Activated CD4-positive, alpha-beta T cell treated with anti-CD3 and anti-CD28 coated beads, Interleukin-2, amount 10 ng/mL, durations not matched to agents 24 days and 14 days (primary cell): ENCODE data around the gene LIN7C. TPM values are rescaled to one million over a fixed set of nuclear protein-coding genes. Genes with fewer than 3 reads are reported as not detected.

Source experiments
- DNase-seq: peaks from one replicate; pipeline ENCODE4 v3.0.0; 2022
- H3K27ac Mint-ChIP-seq: one replicate; pipeline ENCODE4 v1.8.0; 2022; ENCODE audit warnings: mild to moderate bottlenecking, mixed read lengths
- H3K27me3 Mint-ChIP-seq: one replicate; pipeline ENCODE4 v1.8.0; 2022; ENCODE audit warnings: mixed read lengths
- H3K36me3 Mint-ChIP-seq: one replicate; pipeline ENCODE4 v1.8.0; 2022; ENCODE audit warnings: low read depth, mild to moderate bottlenecking, mixed read lengths
- H3K4me1 Mint-ChIP-seq: one replicate; pipeline ENCODE4 v1.8.0; 2021; ENCODE audit warnings: mixed read lengths
- H3K4me3 Mint-ChIP-seq: one replicate; pipeline ENCODE4 v1.8.0; 2022; ENCODE audit warnings: mild to moderate bottlenecking, moderate library complexity, mixed read lengths
- H3K9me3 Mint-ChIP-seq: one replicate; pipeline ENCODE4 v1.8.0; 2021; ENCODE audit warnings: mixed read lengths
- intact Hi-C: fragments of 100-400 bp; cut with micrococcal nuclease; formaldehyde crosslinking; loops from one replicate; pipeline ENCODE4 v1.15.1; 2023
- total RNA-seq: library from RNA; stranded (reverse); gene quantifications from 2 replicates; pipeline ENCODE4 v1.2.3, GENCODE V29; 2022

LIN7C gene
- total RNA-seq, 1 donor from 2014 or later = 36.4 TPM

DNA sequence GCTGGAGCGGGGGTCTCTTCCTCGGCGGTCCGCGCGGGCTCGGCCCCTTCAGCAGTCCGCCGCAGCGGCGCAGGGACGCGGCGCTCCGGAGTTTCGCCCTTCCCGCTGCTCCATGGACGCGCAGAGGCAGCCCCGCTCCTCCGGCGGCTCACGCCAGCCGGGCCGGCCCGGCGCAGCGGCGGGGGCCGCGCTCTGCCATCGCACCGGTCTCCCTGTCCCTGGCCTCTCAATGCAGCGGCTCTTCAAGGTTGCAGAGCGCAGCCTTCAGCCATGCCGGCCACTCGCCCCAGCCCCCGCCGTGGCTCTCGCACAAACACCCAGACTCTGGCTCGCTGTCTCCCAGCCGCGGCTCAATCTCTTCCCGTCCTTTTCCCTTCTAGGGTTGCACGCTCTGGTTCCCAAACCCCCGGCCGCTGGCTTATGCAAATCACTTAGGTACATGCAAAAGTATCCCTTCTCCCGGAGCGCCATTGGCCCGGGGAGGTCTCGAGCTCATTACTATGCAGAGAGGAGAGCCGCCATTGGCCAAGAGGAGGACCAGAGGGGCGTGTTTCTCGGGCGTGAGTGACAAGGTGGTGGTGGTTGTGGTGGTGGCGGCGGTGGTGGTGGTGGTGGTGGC, 34.1 kb downstream of the LIN7C start, which contains the start of gene LGR4:
Gene LGR4 (minus strand): TSS at position 393 of the 619 bp plus-strand sequence. CDS start 488 bp downstream, outside the sequence.
- no peaks in the 10 kb centered on the region for H3K36me3 Mint-ChIP-seq
- H3K27me3 Mint-ChIP-seq = peaks cover 58% of the 10 kb centered on the region
- no peaks in the 10 kb centered on the region for H3K9me3 Mint-ChIP-seq
- H3K4me1 Mint-ChIP-seq = peaks cover 3% of the 10 kb centered on the region
- peak; percentile 83 for DNase-seq
- intact Hi-C loops = loop anchor here (2.0 kb wide), 1 partner anchor 34 kb away; the partner anchor contains the start of gene LIN7C
- H3K27ac Mint-ChIP-seq = no peak within 1 kb of the TSS
- H3K4me3 Mint-ChIP-seq = peak within 1 kb of the TSS; percentile 83

DNA sequence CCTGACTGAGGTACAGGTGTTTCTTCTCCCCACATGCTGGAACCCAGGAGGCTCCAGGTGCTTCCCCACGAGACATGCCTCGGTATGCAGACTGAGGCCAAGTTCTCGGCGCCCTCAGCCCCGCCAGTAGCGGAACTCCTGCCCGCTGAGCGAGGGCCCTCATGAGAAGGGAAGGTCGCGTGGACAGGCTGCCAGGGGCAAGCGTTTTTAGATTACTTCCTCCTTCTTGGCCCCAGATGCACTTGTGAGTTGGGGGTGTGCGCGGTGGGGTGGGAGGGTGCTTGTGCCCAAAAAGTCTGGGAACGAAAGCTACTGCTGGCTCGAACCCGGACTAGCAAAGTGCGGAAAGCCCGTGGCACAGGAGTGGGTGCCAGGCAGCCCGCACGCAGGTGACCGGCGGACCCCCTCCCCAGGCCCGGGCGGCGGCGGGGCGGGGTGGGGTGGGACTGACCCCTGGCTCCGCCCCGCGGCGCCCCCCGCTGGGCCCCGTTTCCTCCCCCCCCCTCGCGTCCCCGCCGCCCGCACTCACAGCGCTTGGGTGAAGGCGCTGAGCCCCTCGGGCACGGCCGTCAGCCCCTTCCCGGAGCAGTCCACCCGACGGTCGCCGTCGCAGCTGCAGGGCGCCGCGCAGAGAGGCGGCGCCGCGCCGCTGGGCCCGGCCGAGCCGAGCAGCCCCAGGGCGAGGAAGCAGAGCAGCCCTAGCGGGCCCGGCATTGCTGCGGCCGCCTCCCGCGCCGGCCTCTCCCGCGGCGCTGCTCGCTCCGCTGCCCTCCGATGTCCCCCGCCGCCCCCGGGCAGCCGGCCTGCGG, 34.8 kb downstream of the LIN7C start:
- Mint-ChIP-seq H3K27me3 (peaks cover 58% of the 10 kb centered on the region), H3K4me1 (peaks cover 3% of the 10 kb centered on the region)
- peak; percentile 60 for DNase-seq

GRCh38 chr11:27470826-27471588, 35.6 kb downstream of the LIN7C start:
- Mint-ChIP-seq H3K27ac (no peak overlapping the region), H3K4me3 (peak overlapping the region; percentile 75), H3K36me3 (no peaks in the 10 kb centered on the region), H3K27me3 (peaks cover 61% of the 10 kb centered on the region), H3K4me1 (peaks cover 3% of the 10 kb centered on the region), H3K9me3 (no peaks in the 10 kb centered on the region)
- intact Hi-C loops = no loop called here
- DNase-seq = no peak

More for the DNA sequence above, 34.8 kb downstream of the LIN7C start:
- no peaks in the 10 kb centered on the region for H3K36me3 Mint-ChIP-seq
- H3K9me3 Mint-ChIP-seq = no peaks in the 10 kb centered on the region
- intact Hi-C loops = loop anchor here (2.0 kb wide), 1 partner anchor 35 kb away; the partner anchor contains the start of gene LIN7C
- H3K4me3 Mint-ChIP-seq = peak overlapping the region; percentile 75
- no peak overlapping the region for H3K27ac Mint-ChIP-seq

DNA sequence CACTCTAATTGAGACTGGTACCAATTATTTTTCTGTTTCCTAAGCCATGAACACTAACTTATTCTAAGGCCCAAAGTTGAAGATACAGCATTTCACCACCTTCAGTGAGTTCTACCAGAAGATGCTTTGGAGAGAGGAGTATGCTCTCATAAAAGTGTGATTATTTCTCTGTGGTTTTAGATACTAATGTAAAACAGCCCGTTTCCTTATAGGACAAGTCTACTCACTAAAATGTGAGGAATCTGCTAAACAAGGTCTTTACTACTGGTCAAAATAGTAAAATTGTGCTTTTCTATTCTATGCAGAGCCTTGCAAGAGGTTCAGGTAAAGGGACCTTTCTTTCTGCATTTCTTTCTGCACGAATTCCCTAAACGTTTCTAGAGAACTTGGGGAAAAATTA, 36.4 kb downstream of the LIN7C start:
- Mint-ChIP-seq H3K4me1 (peaks cover 3% of the 10 kb centered on the region), H3K27ac (no peak overlapping the region), H3K4me3 (no peak overlapping the region), H3K9me3 (no peaks in the 10 kb centered on the region), H3K27me3 (peaks cover 58% of the 10 kb centered on the region), H3K36me3 (no peaks in the 10 kb centered on the region)
- intact Hi-C loops = no loop called here
- DNase-seq = no peak

DNA sequence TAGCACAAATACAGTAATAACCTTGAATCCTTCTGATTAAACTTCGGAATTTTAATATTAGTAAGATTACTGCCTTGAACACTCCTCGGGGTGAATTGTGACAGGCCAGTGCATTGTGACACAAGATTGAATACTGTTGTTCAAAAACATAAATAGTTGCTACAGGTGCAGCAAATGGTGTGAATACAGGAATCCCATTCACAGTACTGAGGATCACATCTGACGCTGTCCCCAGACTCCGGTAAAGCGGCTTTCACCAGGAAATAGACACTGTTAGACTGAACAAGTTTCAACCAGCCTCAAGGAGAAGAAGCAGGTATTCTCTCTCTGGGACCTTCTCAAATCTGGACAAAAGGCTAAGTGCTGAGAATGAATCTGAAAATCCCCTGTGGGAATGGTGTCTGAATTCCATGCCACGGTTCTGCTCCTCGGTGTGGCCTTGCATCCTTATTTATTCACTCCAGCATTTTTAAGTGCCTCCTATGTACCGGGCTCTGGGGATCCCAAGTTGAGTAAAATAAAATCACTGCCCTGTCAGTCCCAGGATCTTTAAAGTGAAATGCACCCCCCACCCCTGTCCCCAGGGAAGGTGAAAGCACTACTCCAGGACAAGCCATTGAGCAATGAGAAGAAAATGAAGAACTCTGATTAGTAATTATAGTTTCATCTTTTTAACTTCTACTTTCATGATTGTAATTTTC, 37.4 kb downstream of the LIN7C start:
- Mint-ChIP-seq H3K9me3 (no peaks in the 10 kb centered on the region), H3K27ac (no peak overlapping the region), H3K4me1 (peaks cover 3% of the 10 kb centered on the region), H3K27me3 (peaks cover 52% of the 10 kb centered on the region), H3K36me3 (no peaks in the 10 kb centered on the region), H3K4me3 (no peak overlapping the region)
- intact Hi-C loops = no loop called here
- DNase-seq = no peak

DNA sequence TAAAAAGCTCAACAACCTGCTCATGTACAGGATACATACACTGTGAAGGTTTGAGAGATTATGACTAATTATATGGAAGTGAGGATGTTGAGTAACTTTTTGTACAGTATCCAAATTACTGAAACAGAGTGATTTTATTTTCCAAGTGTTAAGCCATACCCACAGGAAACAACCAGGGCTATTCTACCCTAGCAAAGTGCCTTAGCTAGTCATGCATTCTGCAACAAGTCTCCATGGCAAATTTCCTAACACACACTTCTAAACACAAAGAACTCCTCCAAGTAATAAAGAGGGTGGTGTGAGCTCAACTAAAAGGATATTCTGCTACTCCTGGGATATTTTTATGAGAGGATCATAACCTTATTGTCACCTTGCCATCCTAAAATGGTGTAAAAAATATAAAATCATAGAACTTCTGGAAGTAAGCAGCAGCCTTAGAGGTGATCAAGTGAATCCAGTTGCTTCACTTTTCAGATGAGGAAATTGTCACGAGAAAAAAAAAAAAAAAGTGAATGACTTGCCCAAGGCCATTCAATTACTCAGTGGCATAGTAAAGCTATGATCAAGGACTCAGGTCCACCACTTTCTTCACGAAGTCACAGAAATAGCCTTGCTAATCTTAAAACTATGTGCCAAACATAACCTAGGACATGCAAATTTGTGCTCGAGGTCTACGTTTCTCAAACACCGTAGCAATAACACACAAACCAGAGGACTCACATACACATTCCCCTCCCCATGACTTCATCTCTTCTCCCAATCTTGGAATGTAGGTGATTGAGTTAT, 38.2 kb downstream of the LIN7C start:
- peaks cover 48% of the 10 kb centered on the region for H3K27me3 Mint-ChIP-seq
- H3K4me3 Mint-ChIP-seq = no peak overlapping the region
- peaks cover 3% of the 10 kb centered on the region for H3K4me1 Mint-ChIP-seq
- no peak overlapping the region for H3K27ac Mint-ChIP-seq
- DNase-seq = no peak
- no peaks in the 10 kb centered on the region for H3K36me3 Mint-ChIP-seq
- H3K9me3 Mint-ChIP-seq = no peaks in the 10 kb centered on the region
- intact Hi-C loops = no loop called here

- no peaks in the 10 kb centered on the region for H3K9me3 Mint-ChIP-seq
- no peak overlapping the region for H3K27ac Mint-ChIP-seq
- DNase-seq = no peak
- no peaks in the 10 kb centered on the region for H3K4me1 Mint-ChIP-seq
- H3K27me3 Mint-ChIP-seq = peaks cover 39% of the 10 kb centered on the region
- H3K4me3 Mint-ChIP-seq = no peak overlapping the region
- intact Hi-C loops = no loop called here
- H3K36me3 Mint-ChIP-seq = no peaks in the 10 kb centered on the region
Measured at GRCh38 chr11:27467181-27467913, 39.2 kb downstream of the LIN7C start.

- H3K9me3 Mint-ChIP-seq = no peaks in the 10 kb centered on the region
- intact Hi-C loops = no loop called here
- no peaks in the 10 kb centered on the region for H3K4me1 Mint-ChIP-seq
- H3K36me3 Mint-ChIP-seq = no peaks in the 10 kb centered on the region
- no peak for DNase-seq
- no peak overlapping the region for H3K27ac Mint-ChIP-seq
- no peak overlapping the region for H3K4me3 Mint-ChIP-seq
- H3K27me3 Mint-ChIP-seq = peaks cover 36% of the 10 kb centered on the region
Measured at GRCh38 chr11:27466363-27466762, 40.2 kb downstream of the LIN7C start.

DNA sequence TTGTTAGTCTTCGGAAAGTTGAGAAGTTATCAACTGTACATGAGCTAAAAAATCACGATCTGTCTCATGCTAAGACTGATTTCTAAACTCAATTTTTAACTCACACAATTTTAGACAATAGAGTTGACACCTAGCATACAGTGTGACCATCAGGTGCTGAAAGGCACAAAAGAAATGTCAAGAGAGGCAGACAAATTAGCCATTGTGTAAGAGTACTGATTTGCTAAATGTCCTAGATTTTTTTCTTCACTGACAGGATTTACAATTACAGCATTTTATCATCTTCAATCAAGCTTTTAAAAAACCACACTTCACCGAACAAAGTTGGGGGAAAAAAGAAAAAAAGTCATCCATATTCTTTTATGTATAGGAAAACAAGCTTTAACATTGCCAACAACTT, 40.9 kb downstream of the LIN7C start:
- Mint-ChIP-seq H3K4me3 (no peak overlapping the region), H3K36me3 (no peaks in the 10 kb centered on the region), H3K27ac (no peak overlapping the region), H3K27me3 (peaks cover 29% of the 10 kb centered on the region), H3K9me3 (no peaks in the 10 kb centered on the region), H3K4me1 (no peaks in the 10 kb centered on the region)
- DNase-seq = no peak
- intact Hi-C loops = no loop called here

DNA sequence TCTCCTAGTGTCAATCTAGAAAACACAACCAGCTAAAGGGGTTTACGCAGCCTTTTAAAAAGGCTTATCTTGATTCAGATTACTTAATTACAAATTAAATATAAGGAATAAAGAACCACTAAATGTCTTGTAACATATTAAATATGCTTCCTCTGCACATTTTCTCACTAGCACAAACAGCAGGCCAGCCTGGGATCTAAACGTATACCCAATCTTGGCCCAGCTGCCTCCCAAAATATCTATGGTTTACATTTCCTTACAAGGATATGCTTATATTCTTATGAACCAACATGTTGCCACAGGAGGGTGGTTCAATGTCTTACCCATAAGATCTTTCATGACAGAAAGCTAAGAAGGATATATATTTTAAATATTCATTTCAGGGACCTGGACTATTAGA, 41.7 kb downstream of the LIN7C start:
- H3K27me3 Mint-ChIP-seq = peaks cover 22% of the 10 kb centered on the region
- no peak for DNase-seq
- H3K4me1 Mint-ChIP-seq = no peaks in the 10 kb centered on the region
- no peak overlapping the region for H3K27ac Mint-ChIP-seq
- H3K36me3 Mint-ChIP-seq = no peaks in the 10 kb centered on the region
- no peak overlapping the region for H3K4me3 Mint-ChIP-seq
- intact Hi-C loops = no loop called here
- no peaks in the 10 kb centered on the region for H3K9me3 Mint-ChIP-seq

- peaks cover 15% of the 10 kb centered on the region for H3K27me3 Mint-ChIP-seq
- H3K4me1 Mint-ChIP-seq = no peaks in the 10 kb centered on the region
- intact Hi-C loops = no loop called here
- no peaks in the 10 kb centered on the region for H3K9me3 Mint-ChIP-seq
- no peak overlapping the region for H3K4me3 Mint-ChIP-seq
- no peaks in the 10 kb centered on the region for H3K36me3 Mint-ChIP-seq
- DNase-seq = no peak
- no peak overlapping the region for H3K27ac Mint-ChIP-seq
Measured at GRCh38 chr11:27464289-27464696, 42.3 kb downstream of the LIN7C start.

DNA sequence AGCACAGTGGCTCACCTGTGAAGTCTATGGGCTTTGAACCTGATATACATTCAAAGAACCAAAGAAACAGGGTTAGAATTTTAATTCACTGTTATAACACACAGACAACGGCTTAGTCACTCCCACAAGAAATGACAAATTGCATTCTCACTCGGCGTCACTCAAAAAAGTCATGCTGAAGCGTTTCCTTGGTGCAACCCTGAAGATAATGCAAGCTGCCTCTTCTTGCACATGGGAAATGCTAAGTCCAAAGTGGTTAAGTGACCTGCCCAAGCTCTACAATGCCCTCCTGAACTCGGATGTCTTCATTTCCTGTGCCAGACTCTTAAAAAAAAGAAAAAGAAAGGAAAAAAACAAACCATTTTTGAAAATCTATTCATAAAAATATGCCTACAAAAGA, 44.0 kb downstream of the LIN7C start:
- Mint-ChIP-seq H3K27ac (no peak overlapping the region), H3K4me1 (no peaks in the 10 kb centered on the region), H3K9me3 (no peaks in the 10 kb centered on the region), H3K27me3 (peaks cover 3% of the 10 kb centered on the region), H3K36me3 (no peaks in the 10 kb centered on the region), H3K4me3 (no peak overlapping the region)
- DNase-seq = no peak
- intact Hi-C loops = no loop called here
